Islet of Langerhans (tissue), 1 donor: ENCODE data around the gene DCTD.

Source experiments
- FAIRE-seq: peaks from one replicate; lab custom pipeline; 2011; peaks lifted over from hg19 to GRCh38; lab: Jason Lieb, UNC

Gene DCTD

DNA sequence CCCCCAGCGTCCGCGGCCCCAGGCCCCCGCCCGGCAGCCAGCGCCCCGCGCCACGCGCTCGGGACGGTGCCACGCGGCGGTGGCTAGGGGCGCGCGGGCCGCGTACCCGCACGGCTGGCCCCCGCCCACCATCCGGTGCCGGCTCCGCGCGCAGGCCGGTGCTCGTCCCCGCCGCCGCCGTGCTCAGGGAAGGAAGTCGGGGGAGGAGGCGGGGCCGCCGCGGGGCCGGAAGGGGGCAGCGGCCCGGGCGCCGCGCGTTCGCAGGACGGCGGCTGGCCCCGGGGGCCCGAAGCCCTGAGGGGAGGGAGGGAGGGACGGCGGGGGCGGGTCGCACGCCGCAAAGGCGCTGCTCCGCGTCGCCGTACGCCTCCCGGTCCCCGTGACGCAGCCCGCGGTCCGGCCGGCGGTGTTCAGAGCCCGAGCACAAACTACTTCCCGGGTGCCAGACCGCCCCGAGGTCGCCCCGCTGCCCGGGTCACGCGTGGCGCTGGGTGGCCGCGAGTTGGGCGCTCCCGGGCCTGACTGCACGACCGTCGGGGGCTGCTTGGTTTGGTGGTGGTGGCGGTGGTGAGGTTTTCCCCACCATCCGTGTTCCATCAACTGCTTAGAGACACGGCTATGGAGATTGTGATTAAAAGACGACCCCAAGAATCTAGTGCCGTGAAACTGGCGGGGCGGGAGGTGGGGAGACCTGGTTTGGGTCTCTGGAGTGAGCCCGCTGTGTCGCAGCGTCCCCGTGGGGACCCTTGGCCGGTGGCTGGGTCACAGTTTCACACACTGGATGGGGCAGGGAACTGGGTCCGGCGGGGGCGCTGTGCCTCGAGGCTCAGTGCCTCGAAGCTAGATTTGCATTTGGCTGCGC is at the start of gene DCTD:
DCTD (minus strand) TSS at position 205 of the 862 bp plus-strand sequence. CDS start 1,818 bp downstream, outside the sequence.
- FAIRE-seq, result no peak

DNA sequence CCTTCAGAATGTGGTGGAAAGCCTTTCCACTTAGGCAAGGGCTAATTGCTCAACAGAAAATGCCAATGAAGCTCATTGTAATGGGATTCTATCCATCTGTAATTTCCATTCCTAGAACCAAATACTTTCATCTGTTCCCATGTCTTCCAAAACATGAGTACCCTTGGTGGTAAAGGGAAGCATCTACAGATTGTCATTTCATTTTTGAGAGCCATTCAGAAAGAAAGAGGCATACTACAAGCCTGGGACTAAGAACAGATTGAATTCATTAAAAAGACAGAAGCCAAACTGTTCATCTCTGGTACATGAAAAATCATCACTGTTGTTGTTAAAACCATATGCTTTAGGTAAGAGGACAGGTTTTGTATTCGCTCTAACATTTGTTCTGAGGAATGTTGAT is 43.6 kb upstream of the DCTD start:
- FAIRE-seq, result no peak

DNA sequence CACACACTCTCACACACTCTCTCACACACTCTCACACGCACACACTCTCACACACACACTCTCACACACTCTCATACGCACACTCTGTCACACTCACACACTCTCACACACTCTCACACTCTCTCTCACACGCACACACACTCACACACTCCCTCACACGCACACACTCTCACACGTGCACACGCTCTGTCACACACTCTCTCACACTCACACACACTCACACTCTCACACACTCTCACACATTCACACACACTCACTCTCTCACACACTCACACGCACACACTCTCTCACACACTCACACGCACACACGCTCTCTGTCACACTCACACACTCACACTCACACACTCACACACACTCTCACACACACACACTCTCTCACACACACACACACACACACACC is 43.0 kb upstream of the DCTD start:
- FAIRE-seq, result no peak

DNA sequence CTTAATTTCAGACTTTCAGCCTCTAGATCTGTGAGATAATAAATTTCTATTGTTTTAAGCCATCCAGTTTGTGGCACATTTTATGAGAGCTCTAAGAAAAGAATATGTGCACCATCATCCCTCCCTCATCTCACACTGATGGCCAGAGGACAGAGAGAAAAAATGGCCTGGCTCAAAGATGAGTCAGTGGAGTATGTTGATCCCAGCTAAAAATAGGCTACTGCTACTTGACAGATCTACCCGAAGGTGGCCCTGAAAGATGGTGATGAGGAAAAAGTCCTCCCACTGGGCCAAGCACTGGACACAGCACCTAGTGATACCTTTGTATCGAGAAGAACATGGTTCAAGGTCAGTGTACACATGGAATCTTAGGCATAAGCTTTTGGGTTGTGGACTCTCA is 38.2 kb upstream of the DCTD start:
- no peak for FAIRE-seq

DNA sequence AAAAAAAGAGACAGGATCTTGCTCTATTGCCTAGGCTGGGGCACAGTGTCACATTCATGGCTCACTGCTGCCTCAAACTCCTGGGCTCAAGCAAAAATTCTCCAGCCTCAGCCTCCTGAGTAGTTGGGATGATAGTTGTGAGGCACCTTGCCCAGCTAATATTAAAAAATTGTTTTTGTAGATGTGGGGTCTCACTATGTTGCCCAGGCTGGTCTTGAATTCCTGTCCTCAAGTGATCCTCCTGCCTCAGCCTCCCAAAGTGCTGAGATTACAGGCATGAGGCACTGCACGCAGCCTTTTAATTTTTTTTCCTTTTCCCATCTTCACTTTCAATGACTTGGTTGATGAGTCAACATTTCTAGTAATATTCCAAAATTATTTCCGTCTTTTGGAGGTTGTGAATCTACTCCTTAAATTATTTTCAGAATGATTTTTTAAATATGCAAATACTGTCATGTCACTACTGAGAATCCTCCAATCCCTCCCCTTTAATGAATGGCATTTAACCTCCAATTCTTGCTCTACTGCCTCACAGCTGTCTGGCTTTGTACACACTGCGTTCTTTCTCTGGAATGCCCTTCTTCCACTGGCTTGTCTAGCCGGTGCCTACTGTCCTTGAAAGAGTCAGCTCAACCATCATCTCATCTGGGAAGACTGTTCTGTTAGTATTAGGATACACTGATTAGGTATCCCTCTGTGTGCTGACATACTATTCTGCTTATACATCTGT is 27.5 kb upstream of the DCTD start:
- FAIRE-seq, result no peak

DNA sequence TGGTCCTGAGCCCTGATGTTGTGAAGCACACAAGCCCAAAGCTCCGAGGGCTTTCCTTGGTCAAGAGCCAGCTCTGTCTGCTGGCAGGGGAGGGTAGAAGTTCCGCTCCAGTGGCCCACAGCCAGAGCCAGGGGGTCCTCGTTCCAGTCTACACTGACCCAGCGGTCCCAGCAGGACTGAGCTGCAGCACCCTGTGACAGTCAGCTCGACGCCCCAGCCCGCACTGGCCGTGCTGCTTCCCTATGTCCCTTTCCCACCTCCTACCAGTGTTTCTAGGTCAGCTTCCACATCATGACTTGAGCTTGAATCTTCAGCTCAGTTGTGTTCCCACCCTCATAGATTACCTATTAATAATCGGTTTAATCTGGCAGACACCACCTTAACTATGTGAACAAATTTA is 22.5 kb upstream of the DCTD start:
- FAIRE-seq, result no peak

DNA sequence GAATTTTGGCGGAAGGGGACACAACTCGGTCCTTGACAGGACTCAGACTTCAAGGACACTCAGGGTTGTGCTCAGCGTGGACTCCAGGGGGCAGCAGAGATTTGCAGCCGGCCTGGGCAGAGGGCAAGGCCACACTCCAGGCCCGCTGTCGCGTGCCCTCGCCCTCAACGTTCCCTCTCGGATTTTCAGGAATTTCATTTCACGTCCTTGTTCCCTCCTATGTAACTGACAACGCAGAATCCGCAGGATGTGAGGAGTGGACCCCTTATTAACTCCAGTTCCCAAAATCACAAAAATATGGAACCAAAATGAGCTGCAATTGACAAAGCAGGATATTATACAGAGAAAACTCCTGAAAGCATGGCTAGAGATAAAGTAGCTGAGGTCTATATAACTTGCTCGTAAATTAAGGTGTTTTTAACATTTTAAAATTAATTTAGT is 21.0 kb upstream of the DCTD start:
- FAIRE-seq, result no peak

DNA sequence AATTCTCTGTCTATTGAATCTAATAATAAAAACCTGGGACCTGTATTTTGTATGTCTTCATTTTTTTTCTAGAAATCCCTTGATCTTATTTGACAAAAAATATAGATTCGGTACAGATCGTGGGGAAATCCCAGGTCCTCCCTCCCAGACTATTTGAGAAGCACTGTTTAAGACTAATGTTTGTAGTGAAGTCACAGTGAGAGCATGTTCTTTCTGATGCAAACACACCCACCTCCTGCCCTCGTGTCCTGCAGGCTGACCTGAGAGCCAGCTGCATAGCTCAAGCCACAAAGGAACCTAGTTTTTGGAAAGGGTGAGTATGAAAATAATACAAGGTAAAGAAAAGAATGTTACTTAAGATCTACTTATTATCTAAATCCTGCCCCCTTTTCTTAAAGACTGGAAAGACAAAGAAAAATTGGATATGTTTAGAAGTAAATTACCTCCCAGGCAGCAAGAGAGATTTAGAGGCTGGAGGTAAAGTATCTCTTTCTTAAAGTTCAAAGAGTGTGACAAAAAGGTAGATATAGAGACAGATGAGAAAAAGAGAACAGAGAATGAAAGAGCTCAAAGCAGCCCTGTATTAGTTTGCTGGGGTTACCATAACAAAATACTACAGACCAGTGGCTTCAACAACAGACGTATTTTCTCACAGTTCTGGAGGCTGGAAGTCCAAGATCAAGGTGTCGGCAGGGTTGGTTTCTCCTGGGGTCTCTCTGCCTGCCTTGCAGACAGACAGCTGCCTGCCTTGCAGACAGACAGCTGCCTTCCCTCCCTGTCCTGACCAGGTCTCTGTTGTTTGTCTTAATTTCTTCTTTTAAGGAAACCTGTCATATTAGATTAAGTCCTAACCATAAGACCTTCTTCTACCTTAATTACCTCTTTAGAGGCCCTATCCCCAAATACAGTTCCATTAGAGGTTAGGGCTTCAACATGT is 20.4 kb upstream of the DCTD start:
- FAIRE-seq, result no peak

DNA sequence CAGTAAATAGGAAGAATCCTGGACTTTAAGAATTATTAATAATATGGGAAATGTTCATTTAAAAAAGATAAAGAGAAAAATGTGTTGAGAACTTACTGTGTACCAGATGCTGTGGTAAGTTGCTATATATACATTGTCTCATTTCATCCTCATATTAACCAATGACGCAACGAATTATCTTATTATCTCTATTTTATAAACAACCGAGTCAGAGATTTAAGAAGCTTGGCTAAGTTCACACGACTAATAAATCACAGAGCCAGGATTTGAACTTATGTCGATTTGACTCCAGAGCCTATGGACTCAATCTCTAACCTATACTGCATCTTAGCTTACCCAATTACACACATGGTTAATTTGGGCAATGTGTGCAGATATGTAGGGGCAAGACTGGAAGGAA is 15.5 kb upstream of the DCTD start:
- FAIRE-seq, result no peak

DNA sequence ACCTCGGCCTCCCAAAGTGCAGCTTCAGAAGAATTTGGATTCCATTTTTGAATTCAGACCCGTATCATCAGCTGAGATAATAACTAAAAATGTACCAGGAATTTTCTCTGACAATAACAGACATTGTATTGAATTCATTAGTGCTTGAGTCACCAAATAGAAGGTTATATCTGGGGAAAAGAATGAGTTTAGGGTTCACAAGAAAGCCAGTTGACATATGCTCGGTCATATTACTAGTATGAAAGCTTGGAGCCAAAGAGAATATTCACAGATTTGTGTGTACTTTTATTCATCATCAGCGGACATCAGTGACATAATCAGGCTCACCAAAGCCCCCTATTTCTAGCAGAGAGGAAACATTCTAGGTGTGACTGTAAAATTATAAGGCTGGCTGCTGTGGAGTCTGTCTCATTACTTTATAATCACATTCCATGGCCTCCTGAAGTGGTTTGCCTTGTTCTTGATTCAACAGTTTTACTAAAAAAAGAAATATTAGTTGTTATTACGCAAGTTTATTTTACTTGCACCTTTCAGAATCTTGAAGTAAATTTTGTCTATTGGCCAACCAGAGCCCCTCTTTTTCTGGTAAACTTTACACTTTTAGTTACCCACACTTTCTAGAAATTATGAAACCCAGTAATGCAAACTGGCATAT is 14.6 kb upstream of the DCTD start:
- FAIRE-seq, result no peak

DNA sequence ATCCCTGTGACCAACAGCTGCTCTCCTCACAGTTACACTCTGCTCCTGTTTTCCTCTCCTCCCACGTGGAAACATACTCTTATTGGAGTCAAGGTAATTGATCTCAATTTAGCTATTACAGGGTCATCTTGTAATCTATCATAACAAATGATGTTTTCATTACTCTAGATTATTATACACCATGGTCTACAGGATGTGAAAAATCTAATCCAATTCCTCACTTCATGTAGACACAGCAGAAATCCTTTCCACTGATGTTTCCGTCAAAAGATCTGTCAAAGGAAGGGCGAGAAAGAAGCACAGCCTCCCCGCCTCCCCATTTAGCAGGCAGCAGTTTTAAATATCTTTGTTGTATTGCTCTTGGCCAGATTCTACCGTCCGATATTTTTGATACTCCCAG is 13.7 kb upstream of the DCTD start:
- no peak for FAIRE-seq

DNA sequence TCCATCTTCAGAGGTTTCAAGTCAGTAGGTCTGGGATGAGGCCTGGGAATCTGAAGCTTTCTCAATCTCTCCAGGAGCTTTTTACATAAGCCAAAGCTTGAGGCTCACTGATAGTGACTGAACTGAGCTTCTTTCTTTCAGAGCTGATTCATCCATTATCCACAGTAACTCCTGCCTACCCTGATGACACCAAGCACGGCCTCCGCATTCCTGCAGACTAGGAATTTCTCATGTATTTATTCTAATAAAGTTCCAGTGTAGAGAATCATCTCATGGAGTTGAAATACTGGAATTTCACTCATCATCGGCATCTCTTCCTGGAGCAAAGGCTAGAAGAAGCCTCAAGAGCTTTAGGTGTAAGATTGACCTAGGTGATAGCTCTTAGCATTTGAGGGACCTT is 12.1 kb upstream of the DCTD start:
- no peak for FAIRE-seq

DNA sequence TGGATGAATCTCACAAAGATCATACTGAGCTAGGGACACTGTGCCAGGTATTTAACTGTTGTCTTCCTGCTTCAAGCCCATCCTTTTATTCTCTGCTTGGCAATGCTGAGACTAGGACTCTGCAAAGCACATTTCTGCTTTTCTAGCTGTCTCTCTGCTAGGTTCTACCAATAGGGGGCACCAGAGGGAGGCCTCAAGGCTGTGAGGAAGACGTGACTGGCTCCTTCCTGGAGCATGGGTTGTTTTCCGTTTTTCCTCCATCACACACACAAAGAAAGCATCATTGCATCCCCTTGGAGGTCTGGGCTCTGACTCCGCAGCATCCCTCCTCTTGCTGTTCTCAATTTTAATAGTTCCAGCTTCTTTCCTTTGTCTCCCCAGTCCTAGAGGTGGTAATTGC is 10.9 kb upstream of the DCTD start:
- FAIRE-seq, result no peak

DNA sequence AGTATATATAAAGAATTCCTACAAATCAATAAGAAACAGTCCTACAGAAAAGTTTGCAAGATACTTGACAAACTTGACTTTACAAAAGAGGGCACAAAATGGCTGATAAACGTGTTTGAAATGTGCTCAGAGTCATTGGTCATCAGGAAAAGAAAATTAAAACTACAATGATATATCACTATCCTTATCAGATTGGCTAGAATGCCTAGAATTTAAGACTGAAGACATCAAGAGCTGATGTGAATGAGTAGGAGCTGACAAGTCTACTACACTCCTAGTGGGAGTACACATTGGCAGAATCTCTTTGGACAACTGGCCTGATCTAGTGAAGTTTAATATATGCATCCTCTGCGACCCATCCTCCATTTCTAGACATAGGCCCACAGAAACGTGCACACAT is 10.3 kb upstream of the DCTD start:
- no peak for FAIRE-seq

DNA sequence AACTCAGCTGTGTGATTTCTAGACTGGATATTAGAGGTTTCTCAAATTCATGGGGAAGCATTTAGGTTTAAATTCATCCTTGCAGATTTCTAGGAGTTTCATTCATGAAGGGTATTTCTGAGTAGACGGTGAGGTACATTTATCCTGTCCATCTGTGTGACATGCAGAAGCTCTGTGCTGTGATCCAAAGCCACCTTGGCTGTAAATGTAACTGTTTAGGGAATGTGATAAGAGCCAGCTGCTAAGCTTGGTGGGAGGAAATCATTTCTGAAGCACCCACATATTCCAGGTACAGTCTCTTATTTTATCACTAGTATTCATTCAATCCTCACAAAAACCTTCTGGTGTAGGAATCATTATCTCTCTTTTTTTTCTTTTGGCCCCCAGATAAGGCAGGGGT is 8.7 kb upstream of the DCTD start:
- FAIRE-seq, result no peak

DNA sequence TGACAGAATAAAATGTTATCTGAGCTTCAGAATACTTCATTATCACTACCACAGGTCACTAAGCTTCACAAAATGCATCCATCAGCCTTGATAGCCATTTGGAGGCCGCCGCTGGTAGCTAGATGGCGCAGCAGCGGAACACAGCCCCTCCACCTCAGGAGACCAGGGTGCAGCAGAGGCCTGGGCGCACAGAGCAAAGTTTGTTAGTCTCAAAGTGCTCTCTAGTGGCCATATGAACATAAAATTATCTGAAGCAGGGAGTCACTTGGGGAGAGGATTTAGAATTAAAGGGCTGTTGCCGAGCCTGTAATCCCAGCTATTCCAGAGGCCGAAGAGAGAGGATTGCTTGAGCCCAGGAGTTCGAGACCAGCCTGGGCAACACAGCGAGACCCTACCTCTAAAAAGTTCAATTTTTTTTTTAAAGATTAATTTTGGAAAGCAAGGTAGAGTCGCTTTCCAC is 8.1 kb upstream of the DCTD start:
- no peak for FAIRE-seq

DNA sequence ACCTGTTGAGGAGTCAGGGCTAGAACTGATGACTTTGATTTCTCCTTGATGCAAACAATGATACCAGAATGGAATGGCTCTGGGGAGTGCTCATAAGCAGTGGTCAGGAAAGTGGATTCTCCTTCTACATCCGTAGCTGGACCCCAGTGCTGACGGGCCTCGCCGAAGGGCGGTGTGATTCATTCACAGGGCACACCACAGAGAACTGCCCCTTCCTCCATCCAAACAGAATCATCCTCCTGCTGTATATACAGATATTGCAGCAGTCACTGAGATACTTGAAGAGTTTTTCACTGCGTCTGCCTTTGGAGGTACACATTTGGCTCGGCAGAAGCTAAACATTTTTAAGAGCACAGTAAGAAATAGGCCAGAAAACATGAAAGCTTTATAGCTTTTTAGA is 7.3 kb upstream of the DCTD start:
- no peak for FAIRE-seq

DNA sequence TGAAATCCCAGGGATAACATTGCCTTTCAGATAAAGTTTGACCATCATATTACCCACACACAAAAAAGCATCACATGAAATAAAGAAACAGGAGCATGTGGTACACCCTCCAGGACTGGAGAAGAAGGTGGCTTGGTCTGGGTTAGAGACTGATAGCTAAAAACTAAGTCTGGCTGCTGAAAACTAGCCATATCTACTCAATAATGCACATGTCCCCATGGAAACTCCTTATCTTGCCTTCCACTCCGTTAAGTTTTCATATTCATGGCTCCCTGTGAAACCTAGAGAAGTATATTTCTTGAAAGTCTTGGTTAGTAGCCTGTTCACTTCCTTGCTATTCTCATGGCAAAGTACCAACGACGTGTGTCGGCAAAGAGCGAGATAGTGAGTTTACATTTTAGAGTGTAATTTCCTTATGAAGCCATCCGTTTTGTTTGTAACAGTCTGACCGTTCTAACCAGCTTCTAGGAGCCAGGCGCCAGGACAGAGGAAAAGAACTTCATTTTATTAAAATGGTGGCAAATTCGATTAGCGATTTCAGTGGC is 6.7 kb upstream of the DCTD start:
- no peak for FAIRE-seq

DNA sequence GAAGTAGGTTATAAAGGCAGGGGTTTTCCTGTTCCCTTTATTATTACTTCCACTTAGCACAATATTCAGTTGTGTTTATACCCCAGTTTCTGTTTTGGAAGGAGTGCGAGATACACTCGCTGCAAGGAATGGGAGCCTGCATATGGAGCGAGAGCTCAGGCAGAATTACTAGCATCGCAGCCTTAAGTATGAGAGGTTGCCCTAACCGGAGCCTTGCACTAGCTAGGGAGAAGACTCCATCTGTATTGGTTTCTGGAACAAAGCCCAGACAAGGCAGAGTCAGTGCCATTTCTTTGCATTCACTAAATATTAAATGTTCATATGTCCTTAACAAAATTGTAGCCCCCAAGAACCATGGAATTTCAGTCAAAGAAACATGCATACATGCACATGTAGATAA is 6.2 kb upstream of the DCTD start:
- FAIRE-seq, result no peak

DNA sequence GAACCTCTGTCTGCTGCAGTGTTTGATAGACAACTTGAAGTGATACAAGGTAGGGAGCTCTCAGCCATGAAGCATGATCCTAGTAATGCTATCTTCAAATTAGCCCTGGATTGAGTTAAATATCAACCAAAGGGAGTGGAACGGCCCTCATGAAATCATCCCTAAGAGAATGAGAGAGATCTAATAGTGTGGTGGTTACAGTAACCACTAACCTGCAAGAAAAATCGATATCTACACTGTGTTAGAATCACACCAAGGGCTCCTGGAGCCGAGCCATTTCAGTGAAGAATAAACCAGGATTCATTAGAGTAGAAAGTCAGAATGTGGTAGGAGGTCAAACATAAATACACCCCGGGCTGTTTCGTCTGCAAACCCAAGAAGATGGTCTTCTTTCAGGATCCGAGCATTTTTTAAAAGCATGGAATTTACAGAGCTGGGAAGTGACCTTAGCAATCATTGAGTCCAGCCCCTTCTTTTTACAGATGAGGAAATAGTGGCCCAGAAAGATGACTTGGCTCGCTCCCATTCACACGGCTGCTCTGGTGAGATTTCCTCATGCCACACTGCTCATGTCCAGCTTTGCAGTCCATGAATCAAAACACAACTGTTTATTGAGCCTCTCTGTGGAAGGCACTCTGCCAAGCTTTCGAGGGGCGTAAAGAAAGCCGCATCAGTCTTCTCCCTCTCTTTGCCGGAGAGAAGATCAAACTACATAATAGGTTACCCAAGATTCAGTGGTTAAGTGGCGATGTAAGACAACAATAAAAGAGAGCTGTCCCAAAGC is 5.5 kb upstream of the DCTD start:
- FAIRE-seq, result peak; percentile 69

DNA sequence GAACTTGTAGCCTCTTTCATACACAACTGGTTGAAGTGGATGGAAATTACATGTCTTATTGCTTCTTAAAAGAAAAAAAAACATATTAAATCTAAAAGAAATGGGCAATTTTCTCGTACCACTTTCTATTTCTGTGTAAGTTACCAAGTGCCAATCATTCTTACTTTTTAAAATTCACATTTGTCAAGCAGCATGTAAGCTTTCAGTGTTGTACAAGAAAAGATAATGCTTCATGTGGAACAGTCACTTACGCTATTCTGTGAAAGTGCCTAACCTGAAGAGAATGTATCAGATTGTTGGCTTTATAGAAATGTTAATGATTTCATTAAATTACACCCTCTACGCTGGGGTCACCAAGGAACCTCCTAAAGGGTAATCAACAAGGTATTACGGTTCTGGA is 4.4 kb upstream of the DCTD start:
- no peak for FAIRE-seq
